HT1080 (cell line): ENCODE data around the gene ADAP1. TPM values are rescaled to one million over a fixed set of nuclear protein-coding genes. Genes with fewer than 3 reads are reported as not detected.
"Not testable (repeated sequence)": the region's sequence is repeated elsewhere in the genome, so short reads cannot be mapped to it uniquely, and the experiment has no call there.

Experiments
- DNase-seq: peaks from one replicate; pipeline ENCODE4 v3.0.0-alpha.2; 2015; ENCODE audit warnings: low read depth
- total RNA-seq: library from RNA; depleted of rRNA; stranded (reverse); fragments of >200 nt; shearing (Covaris generic); gene quantifications from 2 replicates; pipeline ENCODE4 v1.2.3, GENCODE V29; 2014

Gene ADAP1
- total RNA-seq, 1 experiment from 2014 or later, result 1.6 TPM

DNA sequence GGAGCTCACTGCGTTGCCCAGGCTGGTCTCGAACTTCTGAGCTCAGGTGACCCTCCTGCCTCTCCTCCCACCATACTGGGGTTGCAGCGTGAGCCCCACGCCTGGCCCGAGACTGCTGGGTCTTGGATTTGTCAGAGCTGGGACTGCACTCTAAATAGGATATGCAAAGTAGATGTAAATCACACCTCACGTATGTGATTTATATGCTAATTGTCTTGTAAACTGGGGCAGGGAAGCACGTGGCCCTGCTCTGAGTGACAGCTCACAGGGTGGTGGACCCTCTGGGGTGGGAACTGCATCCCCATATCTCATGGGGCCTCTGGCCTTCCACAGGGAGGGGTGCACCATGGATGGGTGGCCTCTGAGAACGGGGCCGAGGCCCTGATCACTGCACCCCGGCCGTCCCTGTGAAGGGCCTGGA, 44.0 kb downstream of the ADAP1 start:
- no peak for DNase-seq

DNA sequence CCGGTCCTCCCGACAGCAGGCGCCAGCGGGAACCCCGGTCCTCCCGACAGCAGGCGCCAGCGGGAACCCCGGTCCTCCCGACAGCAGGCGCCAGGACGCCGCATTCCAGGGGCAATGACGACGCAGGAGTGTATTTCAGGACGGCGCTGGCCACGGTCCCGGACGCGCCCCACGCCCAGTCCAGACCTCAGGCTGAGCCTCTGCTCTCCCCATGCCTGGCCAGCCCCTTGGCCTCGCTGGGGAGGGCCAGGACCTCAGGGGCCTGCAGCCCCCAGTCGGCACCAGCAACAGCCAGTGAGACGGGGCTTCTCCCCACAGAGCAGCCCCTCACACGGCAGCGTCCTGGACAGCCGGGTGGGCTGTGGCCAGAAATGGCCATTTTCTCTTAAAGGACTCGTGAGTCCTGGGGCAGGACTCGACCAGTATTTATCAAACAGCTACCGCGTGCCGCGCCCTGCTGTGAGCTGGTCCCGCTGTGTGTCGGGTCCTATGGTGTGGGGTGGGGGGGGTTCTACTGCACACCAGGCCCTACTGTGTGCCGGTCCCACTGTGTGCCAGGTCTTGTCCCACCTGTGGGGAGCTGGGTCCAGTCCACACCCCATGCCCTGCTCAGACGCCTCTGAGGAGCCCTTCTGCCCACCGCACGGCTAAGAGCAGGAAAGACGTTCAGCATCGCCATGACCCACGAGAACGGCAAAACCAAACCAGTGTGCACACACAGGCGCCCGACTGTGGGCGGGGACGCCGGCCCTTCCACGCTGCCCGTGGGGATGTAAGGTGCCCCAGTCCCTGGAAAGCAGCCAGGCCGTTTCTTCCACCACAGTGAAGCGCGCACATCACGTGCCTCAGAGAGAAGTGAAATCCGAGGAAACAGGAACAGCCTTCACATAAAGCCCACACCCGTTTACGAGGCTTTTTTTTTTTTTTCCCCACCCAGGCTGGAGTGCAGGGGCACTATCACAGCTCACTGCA, 44.8 kb downstream of the ADAP1 start:
- no peak for DNase-seq

DNA sequence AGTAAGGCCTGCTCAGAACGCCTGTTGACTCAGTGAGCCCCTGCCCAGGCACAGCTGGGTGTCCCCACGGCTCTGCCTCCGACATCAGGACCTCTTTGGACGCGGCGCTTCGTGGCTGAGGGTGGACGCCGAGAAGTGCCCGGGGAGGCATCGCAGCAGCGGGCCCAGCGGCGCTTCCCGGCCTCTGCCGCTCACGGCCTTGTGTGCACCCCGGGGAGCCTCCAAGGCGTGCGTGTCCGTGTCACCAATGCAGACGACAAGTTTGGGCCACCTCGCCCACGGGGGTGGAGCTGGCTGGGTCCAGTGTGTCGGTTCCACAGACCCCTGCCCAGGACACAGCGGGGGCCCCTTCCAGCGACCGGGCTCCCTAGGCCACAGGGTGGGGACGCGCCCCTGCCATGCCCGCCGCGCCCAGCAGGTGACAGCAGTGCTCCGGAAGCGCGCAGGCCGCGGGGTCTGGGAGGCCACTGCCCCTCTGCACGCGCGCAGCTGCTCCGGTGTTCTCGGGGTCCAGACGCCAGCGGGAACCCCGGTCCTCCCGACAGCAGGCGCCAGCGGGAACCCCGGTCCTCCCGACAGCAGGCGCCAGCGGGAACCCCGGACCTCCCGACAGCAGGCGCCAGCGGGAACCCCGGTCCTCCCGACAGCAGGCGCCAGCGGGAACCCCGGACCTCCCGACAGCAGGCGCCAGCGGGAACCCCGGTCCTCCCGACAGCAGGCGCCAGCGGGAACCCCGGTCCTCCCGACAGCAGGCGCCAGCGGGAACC, 45.7 kb downstream of the ADAP1 start:
- DNase-seq, result not testable (repeated sequence)

DNA sequence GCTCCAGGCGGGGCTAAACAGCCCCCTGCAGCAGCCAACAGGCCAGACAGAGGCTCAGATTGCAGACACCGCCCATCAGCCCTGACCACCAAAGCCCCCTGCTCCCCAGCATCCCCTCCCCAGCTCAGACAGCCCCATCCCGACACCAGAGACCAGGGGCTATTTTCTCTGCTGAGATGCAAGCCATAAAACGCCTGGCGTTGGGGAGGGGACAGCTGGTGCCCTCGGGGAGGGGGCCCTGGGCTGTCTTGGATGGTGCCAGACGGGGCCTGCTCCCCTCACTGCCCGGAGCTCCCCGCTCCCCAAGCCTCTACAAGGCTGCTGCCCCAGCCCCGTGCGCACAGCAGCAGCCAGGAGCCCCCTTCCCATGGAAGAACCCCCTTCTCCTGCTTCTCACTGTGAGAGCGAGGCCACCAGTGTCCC, 46.3 kb downstream of the ADAP1 start:
- no peak for DNase-seq

DNA sequence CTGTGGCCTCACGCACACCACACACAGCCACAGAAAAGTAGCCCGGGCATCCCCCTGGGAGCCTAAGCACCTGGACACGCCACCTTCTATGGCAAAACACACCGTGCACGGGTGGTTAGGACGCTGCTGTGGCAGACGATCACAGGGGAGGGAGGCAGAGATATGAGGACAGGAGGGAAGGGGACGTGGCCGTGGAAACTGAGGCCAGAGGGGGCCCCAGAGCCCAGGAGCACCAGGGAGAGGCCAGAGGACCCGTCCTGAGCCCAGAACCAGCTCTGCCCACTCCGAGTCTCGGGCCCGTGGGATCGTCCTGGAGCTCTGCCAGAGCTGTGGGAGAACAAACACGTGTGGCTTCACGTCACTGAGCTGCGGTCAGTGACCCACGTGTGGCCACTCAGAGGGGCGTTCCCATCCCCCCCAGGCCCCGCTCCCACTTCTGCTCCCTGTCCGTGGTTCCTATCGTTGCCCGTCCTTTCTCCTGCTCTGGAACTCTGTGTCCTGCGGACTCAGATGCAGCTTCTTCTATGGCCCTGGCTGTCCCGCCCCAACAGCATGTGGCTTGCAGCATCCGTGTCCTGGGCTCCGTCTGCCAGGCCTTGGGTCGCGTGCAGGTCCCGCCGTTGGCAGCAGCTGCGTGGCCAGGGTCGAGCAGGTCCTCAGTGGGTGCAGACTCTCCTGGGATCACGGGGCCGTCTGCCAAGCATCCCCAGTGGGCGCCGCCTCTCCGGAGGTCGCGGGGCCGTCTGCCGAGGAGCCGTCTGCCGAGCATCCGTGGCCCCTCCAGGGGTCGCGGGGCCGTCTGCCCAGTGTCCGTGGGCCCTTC, 47.1 kb downstream of the ADAP1 start:
- no peak for DNase-seq

DNA sequence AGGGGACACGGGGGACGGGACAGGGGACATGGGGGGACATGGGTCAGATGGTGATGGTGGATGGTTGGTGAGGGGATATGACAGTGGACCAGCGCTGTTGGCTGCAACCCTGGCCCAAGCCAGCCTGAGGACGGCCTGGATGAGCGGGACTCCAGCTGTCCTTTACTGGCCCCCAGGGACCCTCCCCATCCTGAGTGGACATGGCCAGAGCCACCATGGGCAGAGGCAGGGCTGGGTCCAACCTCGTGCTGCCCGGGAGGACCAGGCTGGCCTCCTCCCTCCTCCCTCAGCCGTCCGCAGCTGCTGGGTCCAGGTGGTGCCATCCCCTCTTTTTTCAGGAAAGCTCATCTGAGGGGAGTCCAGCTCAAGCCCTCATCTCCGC, 47.7 kb downstream of the ADAP1 start:
- DNase-seq, result no peak

DNA sequence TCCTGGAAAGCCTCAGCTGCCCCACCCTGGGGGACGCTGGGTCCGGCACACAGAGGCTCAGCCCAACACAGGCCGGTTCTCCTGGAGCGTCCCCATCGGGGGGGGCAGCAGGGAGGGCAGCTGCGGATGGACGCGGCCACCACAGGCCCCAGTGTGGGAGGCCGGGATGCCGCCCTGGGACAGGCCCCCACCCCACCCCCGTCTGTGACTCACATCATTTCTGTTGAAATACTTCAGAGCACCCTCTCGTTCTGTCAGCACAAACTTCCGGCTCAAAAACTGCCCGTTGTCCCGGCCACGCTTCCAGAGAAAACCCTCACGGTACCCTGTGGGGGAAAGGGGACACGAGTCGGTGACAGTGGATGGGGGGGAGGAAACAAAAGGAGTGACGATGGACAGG, 49.6 kb downstream of the ADAP1 start:
- DNase-seq, result peak; percentile 63

DNA sequence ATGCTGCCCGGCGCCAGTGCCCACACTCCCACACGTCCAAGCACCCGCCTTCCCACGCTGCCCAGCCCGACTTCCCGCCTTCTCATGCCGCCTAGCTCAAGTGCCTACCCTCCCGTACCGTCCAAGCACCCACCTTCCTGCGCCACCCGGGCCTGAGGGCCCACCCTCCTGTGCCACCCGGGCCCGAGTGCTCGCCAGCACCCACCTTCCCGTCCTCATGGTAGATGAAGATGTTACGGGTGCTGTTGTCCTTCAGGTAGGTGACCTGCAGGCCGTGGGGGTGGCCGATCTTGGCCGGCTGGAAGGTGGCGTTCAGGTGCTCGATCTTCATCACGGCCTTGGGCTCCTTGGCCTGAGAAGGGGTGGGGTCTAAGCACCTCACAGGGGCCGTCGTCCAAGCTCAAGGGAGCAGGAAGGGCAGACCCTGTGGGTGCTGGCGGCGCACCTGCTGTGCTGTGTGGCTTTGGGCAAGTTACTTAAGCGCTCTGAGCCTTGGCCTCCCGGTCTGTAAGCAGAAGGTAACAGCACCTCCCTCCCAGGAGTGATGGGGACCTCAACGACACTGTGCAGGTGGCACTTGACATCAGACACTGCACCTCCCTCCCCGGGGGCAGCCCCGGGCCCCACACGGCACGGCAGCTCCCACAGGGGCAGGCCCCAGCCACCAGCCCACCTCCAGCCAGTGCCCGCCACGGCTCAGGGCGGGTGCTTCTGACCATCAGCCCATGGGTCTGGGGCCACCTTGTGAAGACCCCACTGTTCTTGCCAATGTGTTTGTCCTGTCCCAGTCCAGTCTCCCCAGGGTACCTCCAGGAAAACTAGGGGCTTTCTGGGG, 50.3 kb downstream of the ADAP1 start:
- DNase-seq, result no peak

DNA sequence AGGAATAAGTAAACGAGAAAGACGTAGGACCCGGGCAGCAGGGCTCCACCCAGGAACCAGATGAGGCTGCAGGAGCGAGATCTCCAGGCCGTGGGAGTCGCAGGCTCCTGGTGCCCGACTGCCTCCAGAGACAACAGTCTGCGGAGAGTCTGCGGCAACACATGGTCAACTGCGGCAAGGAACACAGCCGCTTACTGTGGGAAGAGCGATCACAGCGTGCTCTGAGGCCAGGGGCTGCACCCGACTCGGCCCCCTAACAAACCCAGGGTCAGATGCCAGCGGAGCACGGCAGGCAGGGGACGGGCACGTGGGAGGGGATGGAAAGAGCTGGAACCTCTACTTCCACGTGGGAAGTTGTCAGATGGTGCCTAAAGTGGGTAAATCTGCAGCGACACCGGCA, 51.5 kb downstream of the ADAP1 start:
- no peak for DNase-seq

DNA sequence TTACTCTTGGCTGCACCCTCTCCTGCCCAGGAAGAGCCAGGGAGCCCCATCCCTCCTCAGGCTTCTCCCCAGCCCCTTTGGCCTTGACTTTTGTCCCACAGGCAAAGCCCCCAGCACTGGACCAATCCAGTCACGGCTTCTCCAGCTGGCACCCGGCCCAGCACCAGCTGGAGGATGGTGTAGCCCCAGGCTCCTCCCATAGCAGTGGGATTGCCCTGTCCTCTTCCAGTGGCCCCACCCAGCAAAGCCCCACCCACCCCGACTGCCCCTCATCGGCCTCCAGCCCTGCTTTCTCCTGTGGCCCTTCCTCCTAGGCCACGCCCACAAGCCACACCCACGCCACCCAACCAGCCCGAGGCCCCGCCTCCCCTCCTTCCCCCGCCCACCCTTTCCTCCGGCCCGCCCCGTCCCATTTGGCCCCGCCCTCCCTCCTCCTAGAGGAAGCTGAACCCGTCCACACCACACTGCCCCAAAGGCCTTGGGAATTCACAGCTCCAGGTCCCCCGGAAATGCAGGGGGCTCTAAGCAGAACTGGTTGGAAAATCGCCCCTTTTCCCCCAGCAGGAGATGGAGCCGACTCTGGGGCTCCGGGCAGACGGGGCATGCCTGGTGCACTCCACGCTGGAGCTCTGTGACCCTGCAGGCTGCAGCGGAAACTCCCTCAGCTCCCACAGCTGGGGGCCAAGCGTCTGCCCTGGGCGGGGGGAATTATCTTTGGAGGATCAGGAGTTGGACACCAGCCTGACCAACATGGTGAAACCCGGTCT, 52.9 kb downstream of the ADAP1 start:
- DNase-seq, result peak; percentile 65

DNA sequence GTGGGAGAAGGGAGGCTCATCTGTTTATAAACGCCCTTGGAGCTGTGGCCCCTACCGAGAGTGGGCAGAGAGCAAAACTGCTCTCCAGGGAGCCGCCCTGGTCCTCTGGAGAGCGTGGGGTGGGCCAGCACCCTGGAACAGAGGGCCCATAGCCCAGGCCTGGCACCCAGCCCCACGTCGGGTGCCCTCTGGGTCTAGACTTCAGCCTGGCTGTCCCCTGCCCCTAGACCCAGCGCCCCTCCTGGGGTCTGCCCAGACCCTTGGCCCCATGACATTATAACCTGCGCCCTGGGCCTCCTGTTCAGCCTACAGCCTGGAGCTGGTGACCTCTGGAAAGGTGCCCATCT, 53.5 kb downstream of the ADAP1 start:
- DNase-seq, result no peak

DNA sequence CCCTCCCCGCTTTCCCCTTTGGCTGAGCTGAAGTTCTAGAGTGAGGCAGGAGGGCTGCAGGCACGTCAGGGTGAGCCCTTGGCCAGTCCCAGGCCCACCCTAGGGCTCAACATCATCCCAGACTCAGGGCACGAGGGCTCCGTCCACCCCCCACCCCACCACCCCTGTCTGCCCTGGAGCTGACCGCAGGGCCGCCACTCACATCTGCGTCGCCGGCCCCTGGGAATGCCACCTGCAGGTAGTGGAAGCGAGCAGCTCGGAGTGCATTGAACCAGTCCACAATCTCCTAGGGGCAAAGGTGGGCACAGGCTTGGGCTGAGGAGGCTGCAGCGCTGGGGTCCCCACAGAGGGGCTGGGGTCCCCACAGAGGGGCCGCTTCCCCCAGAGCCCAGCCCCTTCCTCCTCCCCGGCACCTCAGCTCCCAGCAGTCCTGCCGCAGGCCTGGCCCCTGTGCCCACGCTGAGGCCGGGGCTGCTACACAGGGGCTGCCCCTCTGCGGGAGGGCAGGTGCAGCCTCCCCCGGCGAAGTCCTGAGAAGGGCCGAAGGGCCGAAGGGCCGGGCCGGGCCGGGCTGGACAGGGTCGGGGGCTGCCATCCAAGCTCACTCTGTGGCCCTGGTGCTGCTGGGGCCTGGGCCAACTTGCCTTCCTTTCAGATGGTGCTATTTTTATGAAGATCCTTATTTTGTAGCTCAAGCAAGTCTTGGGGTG, 54.0 kb downstream of the ADAP1 start:
- DNase-seq, result no peak

DNA sequence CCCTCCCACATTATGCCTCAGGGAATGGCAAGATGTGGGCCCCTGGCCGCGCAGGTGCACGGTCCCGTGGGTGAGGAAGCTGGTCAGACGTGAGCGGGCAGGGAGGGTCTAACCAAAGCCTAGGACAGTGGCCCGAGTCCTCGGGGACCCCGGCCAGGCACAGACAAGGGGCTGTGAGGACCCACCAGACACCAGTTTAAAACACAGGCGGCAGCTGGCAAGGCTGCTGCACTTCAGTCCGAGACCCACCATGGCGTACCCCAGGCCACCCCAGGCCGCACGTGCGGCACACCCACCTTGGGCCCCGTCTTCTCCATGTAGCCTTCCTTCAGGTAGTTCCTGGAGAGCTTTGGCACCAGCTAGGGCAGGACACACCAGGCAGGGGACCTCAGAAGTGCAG, 54.7 kb downstream of the ADAP1 start:
- no peak for DNase-seq

DNA sequence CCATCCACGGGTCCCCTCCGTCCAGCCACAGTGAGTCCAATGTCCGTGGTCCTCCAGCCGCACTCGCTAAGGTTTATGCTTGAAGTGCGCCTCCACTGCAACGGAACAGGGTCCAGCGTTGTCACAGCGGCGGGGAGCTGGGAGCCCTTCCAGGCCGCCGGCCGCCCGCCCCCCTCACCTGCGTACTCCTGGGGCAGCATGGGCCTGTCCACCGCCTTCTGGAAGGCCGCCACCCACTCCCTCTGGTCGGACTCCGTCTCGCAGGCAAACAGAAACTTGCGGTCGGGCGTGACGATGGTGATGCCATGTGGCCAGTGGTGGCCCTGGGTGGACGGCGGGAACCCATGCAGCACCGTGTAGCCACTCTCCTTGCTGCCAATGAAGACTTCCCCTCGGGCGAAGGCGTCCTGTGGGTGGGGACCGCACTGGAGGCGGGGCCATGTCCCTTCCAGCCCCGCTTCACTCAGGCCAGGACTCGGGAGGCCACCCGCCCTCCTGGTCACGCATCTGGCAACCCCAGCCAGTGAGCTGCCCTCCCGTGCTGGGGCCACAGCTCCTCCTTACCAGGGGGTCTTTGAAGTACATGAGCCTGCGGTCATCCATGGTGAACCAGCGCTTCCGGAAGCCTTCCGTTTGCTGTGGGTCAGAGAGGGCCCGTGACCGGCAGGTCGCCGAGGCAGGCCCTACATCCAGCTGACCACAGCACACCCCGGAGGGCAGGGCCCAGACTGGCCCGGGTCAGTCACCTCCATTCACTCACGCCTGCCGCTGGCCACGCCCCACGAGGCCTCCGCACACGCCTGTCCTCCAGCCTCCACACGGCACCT, 55.4 kb downstream of the ADAP1 start:
- no peak for DNase-seq

DNA sequence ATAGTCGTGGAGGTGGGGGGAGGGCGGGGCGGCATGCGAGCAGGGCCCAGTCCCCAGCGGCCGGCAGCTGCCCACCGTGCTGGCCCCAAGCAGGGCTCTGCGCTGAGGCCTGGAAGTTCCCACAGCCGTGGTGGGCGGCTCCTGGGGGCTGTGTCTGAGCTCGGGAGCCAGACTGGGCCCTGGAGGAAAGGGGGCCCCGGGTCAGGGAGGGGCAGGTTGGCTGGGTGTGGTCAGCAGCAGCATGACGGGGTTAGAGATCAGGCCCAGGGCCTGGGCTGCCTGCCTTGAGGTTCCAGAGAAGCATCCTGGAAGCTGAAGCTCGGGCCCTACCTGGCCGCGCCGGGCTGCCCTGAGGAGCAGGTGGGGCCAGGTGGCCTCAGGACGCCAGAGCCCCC, 56.0 kb downstream of the ADAP1 start:
- no peak for DNase-seq

DNA sequence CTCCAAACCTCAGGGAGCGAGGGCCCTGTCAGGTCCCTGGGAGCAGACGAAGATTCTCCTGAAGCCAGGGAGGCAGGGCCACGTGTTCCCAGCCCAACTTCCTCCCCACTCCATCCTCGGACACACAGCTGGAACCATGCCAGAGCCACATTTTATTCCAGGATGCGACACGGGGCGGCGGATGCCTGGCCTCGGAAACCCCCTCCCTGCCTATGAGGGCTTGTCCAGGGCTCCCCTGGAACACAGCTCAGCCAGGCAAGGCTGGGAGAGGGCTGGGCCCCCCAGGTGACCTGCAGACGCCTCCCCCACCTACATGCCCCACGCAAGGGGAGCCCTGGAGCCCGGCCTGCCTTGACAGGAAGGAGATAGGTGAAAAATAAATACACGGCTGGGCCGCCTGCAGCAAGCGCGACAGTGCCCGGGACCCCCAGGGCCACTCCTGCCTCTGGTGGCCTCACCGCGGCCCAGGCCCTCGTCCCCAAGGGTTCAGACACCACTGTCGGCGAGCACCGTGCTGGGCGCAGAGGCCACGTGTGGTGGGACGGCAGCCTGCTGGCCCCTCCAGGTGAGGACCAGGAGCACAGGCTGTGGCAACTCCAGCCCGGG, 56.6 kb downstream of the ADAP1 start:
- DNase-seq, result no peak

DNA sequence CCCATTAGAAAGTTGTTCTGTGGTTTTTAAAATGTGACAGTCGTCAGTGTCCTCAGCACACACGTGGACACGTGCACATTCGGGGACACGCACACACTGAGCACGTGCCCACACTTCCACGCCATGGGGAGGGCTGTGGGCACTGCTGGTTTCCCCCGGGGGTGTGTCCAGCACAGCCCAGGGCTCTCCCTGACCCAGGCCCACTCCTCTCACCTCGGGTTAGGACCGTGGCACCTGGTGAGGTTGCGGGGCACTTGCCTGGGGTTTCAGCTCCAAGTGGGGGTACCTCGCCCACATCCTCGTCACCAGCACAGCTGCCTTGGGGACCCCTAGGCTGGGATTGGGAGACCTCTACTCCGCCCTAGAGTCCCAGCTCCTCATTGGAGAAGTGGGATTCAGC, 57.4 kb downstream of the ADAP1 start:
- no peak for DNase-seq
